H9 (cell line): ENCODE data around the gene TRPM1. TPM values are rescaled to one million over a fixed set of nuclear protein-coding genes. Genes with fewer than 3 reads are reported as not detected.

Experiments used
- DNase-seq: peaks from one replicate; pipeline ENCODE4 v3.0.0-alpha.2; 2017
- H2AFZ ChIP-seq: one replicate; pipeline ENCODE4 v1.6.1; 2013; ENCODE audit warnings: mild to moderate bottlenecking, low read length, control low read depth, moderate library complexity
- H2AK5ac ChIP-seq: 2 replicates; pipeline ENCODE4 v1.6.1; 2013; ENCODE audit warnings: low read length, control low read depth, mixed read lengths; ENCODE audit not compliant: insufficient read length
- H2BK120ac ChIP-seq: one replicate; pipeline ENCODE4 v1.6.1; 2013; ENCODE audit warnings: low read depth, mild to moderate bottlenecking, low read length, control low read depth, inconsistent platforms; ENCODE audit not compliant: poor library complexity, severe bottlenecking
- H2BK12ac ChIP-seq: 2 replicates; pipeline ENCODE4 v1.6.1; 2013; ENCODE audit warnings: low read length, control low read depth, mixed read lengths, low read depth; ENCODE audit not compliant: insufficient read length
- H2BK15ac ChIP-seq: 2 replicates; pipeline ENCODE4 v1.6.1; 2013; ENCODE audit warnings: low read depth, low read length, control low read depth
- H2BK20ac ChIP-seq: one replicate; pipeline ENCODE4 v1.6.1; 2013; ENCODE audit warnings: low read depth, mild to moderate bottlenecking, low read length, control low read depth, inconsistent platforms; ENCODE audit not compliant: poor library complexity, severe bottlenecking
- H2BK5ac ChIP-seq: 2 replicates; pipeline ENCODE4 v1.6.1; 2013; ENCODE audit warnings: low read length, control low read depth, mixed read lengths; ENCODE audit not compliant: insufficient read length
- H3K14ac ChIP-seq: 2 replicates; pipeline ENCODE4 v1.6.1; 2013; ENCODE audit warnings: low read length, control low read depth; ENCODE audit not compliant: insufficient read depth
- H3K18ac ChIP-seq: 2 replicates; pipeline ENCODE4 v1.6.1; 2013; ENCODE audit warnings: low read depth, mild to moderate bottlenecking, mixed read lengths, low read length, control low read depth; ENCODE audit not compliant: insufficient read length
- H3K23ac ChIP-seq: 2 replicates; pipeline ENCODE4 v1.6.1; 2013; ENCODE audit warnings: low read length, control low read depth, mixed read lengths, low read depth; ENCODE audit not compliant: insufficient read length
- H3K23me2 ChIP-seq: 2 replicates; pipeline ENCODE4 v1.6.1; 2013; ENCODE audit warnings: low read depth, mild to moderate bottlenecking, mixed read lengths, low read length, control low read depth; ENCODE audit not compliant: insufficient read length, poor library complexity, severe bottlenecking
- H3K27ac ChIP-seq: 2 replicates; pipeline ENCODE4 v1.5.1; 2013; ENCODE audit warnings: low read length, control low read depth, mixed read lengths, low read depth; ENCODE audit not compliant: insufficient read length
- H3K27me3 ChIP-seq: 2 replicates; pipeline ENCODE4 v1.6.1; 2013; ENCODE audit warnings: low read length, control low read depth, inconsistent platforms; ENCODE audit not compliant: insufficient read depth
- H3K4ac ChIP-seq: 2 replicates; pipeline ENCODE4 v1.6.1; 2013; ENCODE audit warnings: low read depth, mild to moderate bottlenecking, control low read depth, inconsistent platforms, low read length, moderate library complexity
- H3K4me1 ChIP-seq: 2 replicates; pipeline ENCODE4 v1.6.1; 2013; ENCODE audit warnings: low read length, control low read depth, inconsistent platforms; ENCODE audit not compliant: insufficient read depth
- H3K4me2 ChIP-seq: 2 replicates; pipeline ENCODE4 v1.6.1; 2013; ENCODE audit warnings: low read length, control low read depth, mixed read lengths; ENCODE audit not compliant: insufficient read length, insufficient read depth
- H3K56ac ChIP-seq: 2 replicates; pipeline ENCODE4 v1.6.1; 2013; ENCODE audit warnings: low read depth, mild to moderate bottlenecking, mixed read lengths, low read length, control low read depth; ENCODE audit not compliant: insufficient read length
- H3K79me1 ChIP-seq: 2 replicates; pipeline ENCODE4 v1.6.1; 2013; ENCODE audit warnings: low read depth, mild to moderate bottlenecking, moderate library complexity, low read length, control low read depth, inconsistent platforms; ENCODE audit not compliant: insufficient read depth, poor library complexity, severe bottlenecking
- H3K79me2 ChIP-seq: 2 replicates; pipeline ENCODE4 v1.6.1; 2013; ENCODE audit warnings: low read length, control low read depth, inconsistent platforms; ENCODE audit not compliant: insufficient read depth
- H3K9ac ChIP-seq: 2 replicates; pipeline ENCODE4 v1.6.1; 2013; ENCODE audit warnings: low read length, control low read depth, mixed read lengths; ENCODE audit not compliant: insufficient read length; ENCODE audit errors: extremely low read depth
- H3K9me3 ChIP-seq: one replicate; pipeline ENCODE4 v1.6.1; 2013; ENCODE audit warnings: low read depth, low read length, inconsistent platforms; ENCODE audit not compliant: control insufficient read depth
- H3T11ph ChIP-seq: one replicate; pipeline ENCODE4 v1.6.1; 2013; ENCODE audit warnings: mild to moderate bottlenecking, low read length, control low read depth, inconsistent platforms
- H4K20me1 ChIP-seq: one replicate; pipeline ENCODE4 v1.6.1; 2013; ENCODE audit not compliant: control insufficient read depth, insufficient read length, insufficient read depth
- H4K5ac ChIP-seq: 2 replicates; pipeline ENCODE4 v1.6.1; 2013; ENCODE audit warnings: low read depth, mild to moderate bottlenecking, mixed read lengths, low read length, control low read depth; ENCODE audit not compliant: insufficient read length
- H4K8ac ChIP-seq: replicated peaks from 2 replicates; pipeline ENCODE4 v1.6.1; 2013; ENCODE audit warnings: low read length, control low read depth, mixed read lengths, low read depth; ENCODE audit not compliant: insufficient read length
- H4K91ac ChIP-seq: 2 replicates; pipeline ENCODE4 v1.6.1; 2013; ENCODE audit warnings: low read depth, mild to moderate bottlenecking, moderate library complexity, mixed read lengths, low read length, control low read depth; ENCODE audit not compliant: insufficient read length
- H3K27ac Mint-ChIP-seq, 3 experiments: 2 replicates in 2 of 3; 3 replicates in 1 of 3; pipeline ENCODE4 v1.8.0; 2020 to 2021; ENCODE audit warnings: mixed read lengths in 3 of 3, mild to moderate bottlenecking in 1 of 3, moderate library complexity in 1 of 3
- H3K27me3 Mint-ChIP-seq: 2 replicates; pipeline ENCODE4 v1.8.0; 2021; ENCODE audit warnings: low read depth, mild to moderate bottlenecking, moderate library complexity, mixed read lengths
- H3K36me3 Mint-ChIP-seq, 3 experiments: 2 replicates in 2 of 3; 3 replicates in 1 of 3; pipeline ENCODE4 v1.8.0; 2020 to 2021; ENCODE audit warnings: low read depth in 3 of 3, mixed read lengths in 3 of 3; ENCODE audit not compliant: insufficient read depth in 1 of 3
- H3K4me1 Mint-ChIP-seq, 2 experiments: 2 replicates each; pipeline ENCODE4 v1.8.0; 2020; ENCODE audit warnings: mixed read lengths in 2 of 2
- H3K4me3 Mint-ChIP-seq, 2 experiments: 2 replicates in 1 of 2; 3 replicates in 1 of 2; pipeline ENCODE4 v1.8.0; 2020 to 2021; ENCODE audit warnings: mild to moderate bottlenecking in 2 of 2, mixed read lengths in 2 of 2, moderate library complexity in 1 of 2
- H3K9me3 Mint-ChIP-seq, 2 experiments: 2 replicates in 1 of 2; 3 replicates in 1 of 2; pipeline ENCODE4 v1.8.0; 2020; ENCODE audit warnings: mild to moderate bottlenecking in 2 of 2, mixed read lengths in 2 of 2, moderate library complexity in 1 of 2
- WGBS: extraction: QIAGEN DNeasy Blood & Tissue Kit; methylation state at CpG from one replicate; pipeline ENCODE4 v1.1.7; 2013; ENCODE audit warnings: missing lambda C conversion rate, low lambda C conversion rate, mixed read lengths; ENCODE audit not compliant: insufficient read length; ENCODE audit errors: extremely low coverage; 5-methylcytosine and 5-hydroxymethylcytosine counted together
- total RNA-seq: library from RNA; stranded (reverse); gene quantifications from 2 replicates; pipeline ENCODE4 v1.2.1, GENCODE V29; 2021
- TF ChIP-seq, protein P1 (sequence below): fragments of 200-600 bp; sonication (generic); conservative IDR thresholded peaks from 3 replicates; pipeline ENCODE4 v1.8.0; 2021; ENCODE audit warnings: antibody characterized with exemption, mild to moderate bottlenecking

TRPM1 gene
- total RNA-seq, 1 experiment from 2014 or later = not detected

DNA sequence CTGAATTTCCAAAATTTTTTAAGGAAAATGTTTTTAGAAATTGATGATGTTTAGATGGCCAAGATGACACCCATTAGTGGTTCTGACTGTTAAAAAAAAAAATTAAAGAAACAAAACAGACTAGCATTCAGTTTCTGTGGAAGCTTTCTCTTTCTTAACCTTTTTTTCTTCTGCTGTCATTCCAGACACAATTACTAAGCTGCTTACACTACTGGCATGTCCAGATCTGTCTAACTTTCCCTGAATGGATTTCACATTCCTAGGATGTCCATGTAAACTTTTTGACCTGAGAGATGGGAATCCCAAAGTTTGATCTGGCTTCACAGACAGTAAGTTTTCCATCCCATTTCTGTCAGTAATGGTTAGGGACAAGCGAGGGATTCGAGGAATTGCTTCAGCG is 99.8 kb downstream of the TRPM1 start:
- no peak overlapping the region for H2AK5ac ChIP-seq
- no peak overlapping the region for H3K4me2 ChIP-seq
- no peak overlapping the region for H3K27ac Mint-ChIP-seq
- H2BK20ac ChIP-seq = no peak overlapping the region
- no peak overlapping the region for H3K4me3 Mint-ChIP-seq
- no peak overlapping the region for H3K23ac ChIP-seq
- peaks cover 17 to 19% of the 10 kb centered on the region in 2 experiments for H3K4me1 Mint-ChIP-seq
- H4K91ac ChIP-seq = no peak overlapping the region
- WGBS = no CpG with 5 or more reads among the region's 3 CpGs
- no peaks in the 10 kb centered on the region for H3K27me3 Mint-ChIP-seq
- H4K20me1 ChIP-seq = no peaks in the 10 kb centered on the region
- no peaks in the 10 kb centered on the region for H3K79me1 ChIP-seq
- H4K5ac ChIP-seq = no peak overlapping the region
- no peak overlapping the region for H2BK12ac ChIP-seq
- H3K27me3 ChIP-seq = no peaks in the 10 kb centered on the region
- H2BK5ac ChIP-seq = no peak overlapping the region
- H3K36me3 Mint-ChIP-seq = no peaks in the 10 kb centered on the region
- H3K4me1 ChIP-seq = no peaks in the 10 kb centered on the region; the same call in 1 of the 2 replicates
- H3K4ac ChIP-seq = no peak overlapping the region
- no peak overlapping the region for H4K8ac ChIP-seq
- no peak overlapping the region for H3T11ph ChIP-seq
- H2BK120ac ChIP-seq = no peak overlapping the region
- H3K79me2 ChIP-seq = no peaks in the 10 kb centered on the region; the same call in 1 of the 2 replicates
- no peak for DNase-seq
- H3K27ac ChIP-seq = no peak overlapping the region
- H3K18ac ChIP-seq = no peak overlapping the region
- H2AFZ ChIP-seq = no peak overlapping the region
- TF ChIP-seq, protein P1, sequence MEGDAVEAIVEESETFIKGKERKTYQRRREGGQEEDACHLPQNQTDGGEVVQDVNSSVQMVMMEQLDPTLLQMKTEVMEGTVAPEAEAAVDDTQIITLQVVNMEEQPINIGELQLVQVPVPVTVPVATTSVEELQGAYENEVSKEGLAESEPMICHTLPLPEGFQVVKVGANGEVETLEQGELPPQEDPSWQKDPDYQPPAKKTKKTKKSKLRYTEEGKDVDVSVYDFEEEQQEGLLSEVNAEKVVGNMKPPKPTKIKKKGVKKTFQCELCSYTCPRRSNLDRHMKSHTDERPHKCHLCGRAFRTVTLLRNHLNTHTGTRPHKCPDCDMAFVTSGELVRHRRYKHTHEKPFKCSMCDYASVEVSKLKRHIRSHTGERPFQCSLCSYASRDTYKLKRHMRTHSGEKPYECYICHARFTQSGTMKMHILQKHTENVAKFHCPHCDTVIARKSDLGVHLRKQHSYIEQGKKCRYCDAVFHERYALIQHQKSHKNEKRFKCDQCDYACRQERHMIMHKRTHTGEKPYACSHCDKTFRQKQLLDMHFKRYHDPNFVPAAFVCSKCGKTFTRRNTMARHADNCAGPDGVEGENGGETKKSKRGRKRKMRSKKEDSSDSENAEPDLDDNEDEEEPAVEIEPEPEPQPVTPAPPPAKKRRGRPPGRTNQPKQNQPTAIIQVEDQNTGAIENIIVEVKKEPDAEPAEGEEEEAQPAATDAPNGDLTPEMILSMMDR = no peak
- no peaks in the 10 kb centered on the region for H3K9me3 Mint-ChIP-seq
- H3K56ac ChIP-seq = no peak overlapping the region
- no peak overlapping the region for H3K9ac ChIP-seq
- no peak overlapping the region for H2BK15ac ChIP-seq
- H3K14ac ChIP-seq = no peak overlapping the region
- no peaks in the 10 kb centered on the region for H3K23me2 ChIP-seq
- no peaks in the 10 kb centered on the region for H3K9me3 ChIP-seq
